HG02798 (cell line): Measurements from ENCODE around the gene ATP11A.

ENCODE experiments used
- ATAC-seq: cut with Tn5 transposase; IDR thresholded peaks from one replicate; pipeline ENCODE4 v1.9.1; 2021; ENCODE audit warnings: mild to moderate bottlenecking; ENCODE audit not compliant: unreplicated experiment, poor library complexity

ATP11A gene

DNA sequence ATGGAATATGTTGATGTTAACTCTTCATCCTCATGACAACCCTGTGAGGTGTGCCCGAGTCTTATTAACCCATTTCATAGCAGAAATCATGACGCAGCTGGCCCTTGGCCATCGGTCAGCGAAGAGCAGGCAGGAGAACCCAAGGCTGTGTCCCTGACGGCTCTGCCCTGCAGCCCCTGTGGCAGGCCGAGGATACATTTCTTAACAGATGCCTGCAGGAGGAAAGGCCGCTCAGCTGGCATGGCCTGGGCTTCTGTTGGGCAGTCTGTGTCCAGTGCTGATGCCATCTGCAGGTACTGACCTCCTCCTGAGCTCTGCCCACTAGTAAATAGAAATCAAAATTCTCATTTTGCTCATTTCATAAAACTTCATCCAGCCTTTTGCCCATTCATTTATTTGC, 243.8 kb downstream of the ATP11A start:
- ATAC-seq, result no peak

DNA sequence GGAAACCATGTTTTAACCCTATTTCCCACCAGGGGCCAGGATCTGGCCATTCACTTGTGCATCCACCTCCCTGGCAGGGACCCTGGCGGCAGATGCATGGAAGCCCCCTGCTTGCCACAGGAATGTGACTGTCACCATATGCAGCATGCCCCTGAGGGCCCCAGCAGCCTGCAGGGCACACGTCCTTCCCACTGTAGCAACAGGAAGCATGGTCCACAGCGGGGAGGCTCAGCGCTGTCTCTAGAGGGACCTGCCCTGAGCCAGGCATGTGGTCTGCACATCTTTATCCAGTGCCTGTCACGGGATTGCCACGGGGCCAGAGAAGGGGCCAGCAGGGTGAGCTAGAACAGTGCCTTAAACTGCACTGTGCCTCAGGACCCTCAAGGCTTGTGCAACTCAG, 244.2 kb downstream of the ATP11A start:
- ATAC-seq, result no peak
